ENCODE data around the gene INHBB. TPM values are rescaled to one million over a fixed set of nuclear protein-coding genes. Genes with fewer than 3 reads are reported as not detected.
"Not testable (repeated sequence)": the region's sequence is repeated elsewhere in the genome, so short reads cannot be mapped to it uniquely, and the experiment has no call there.

The INHBB gene
- 1.8 and 3.9 TPM in 2 replicates for total RNA-seq (2014; rRNA removed; shearing (Covaris generic); ENCODE audit: low replicate concordance)

DNA sequence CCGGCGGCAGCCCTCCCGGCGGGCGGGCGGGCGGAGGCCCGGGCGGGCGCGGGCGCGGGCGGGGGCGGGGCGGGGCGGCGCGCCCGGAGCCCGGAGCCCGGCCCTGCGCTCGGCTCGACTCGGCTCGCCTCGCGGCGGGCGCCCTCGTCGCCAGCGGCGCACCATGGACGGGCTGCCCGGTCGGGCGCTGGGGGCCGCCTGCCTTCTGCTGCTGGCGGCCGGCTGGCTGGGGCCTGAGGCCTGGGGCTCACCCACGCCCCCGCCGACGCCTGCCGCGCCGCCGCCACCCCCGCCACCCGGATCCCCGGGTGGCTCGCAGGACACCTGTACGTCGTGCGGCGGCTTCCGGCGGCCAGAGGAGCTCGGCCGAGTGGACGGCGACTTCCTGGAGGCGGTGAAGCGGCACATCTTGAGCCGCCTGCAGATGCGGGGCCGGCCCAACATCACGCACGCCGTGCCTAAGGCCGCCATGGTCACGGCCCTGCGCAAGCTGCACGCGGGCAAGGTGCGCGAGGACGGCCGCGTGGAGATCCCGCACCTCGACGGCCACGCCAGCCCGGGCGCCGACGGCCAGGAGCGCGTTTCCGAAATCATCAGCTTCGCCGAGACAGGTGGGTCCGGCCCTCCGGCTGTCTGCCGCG is at the start of gene INHBB:
TSS of gene INHBB (plus strand) at position 111 of the 641 bp plus-strand sequence. CDS start at position 164, 53 bp downstream.
- peaks cover 6% of the 10 kb centered on the region; the same call in 1 of the 2 replicates for H3K27me3 ChIP-seq
- DNase-seq: peak; percentile 36

DNA sequence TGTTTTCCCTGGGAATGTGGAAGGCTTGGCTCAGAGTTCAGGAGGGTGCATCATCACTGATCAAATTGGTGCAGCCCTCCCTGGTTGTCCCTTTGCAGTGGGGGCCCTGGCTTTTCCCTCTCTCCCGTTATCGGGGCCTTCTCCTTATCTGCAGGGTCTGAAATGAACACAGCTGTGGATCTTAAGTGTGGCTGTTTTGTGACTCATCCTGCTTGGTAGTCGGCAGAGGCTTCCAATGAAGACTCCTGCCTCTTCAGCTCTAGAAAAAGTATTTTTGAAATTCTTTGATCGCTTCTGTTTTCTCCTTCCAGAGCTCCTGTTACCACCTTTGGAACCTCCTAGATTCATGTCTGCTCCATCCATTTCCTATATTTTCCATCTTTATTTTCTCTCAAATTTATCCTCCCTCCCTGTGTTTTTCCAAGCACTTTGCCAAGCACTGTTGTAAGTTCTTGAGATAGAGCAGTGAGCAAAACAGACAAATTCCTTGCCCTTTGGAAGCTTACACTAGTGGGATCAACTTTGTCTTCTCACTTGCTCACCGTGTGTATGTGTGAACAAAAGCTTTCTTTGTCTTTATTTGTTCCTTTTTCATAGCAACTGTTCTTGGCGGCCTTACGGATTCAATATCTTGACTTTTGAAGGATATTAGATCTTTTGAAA is 47.6 kb upstream of the INHBB start:
- no peak overlapping the region for H3K4me3 ChIP-seq
- H3K27me3 ChIP-seq: no peaks in the 10 kb centered on the region
- DNase-seq: no peak
- H3K9me3 ChIP-seq: no peaks in the 10 kb centered on the region
- H3K36me3 ChIP-seq: peaks cover 29% of the 10 kb centered on the region

More for the DNA sequence above, at the start of gene INHBB:
- Histone ChIP-seq H3K36me3 (no peaks in the 10 kb centered on the region), H3K9me3 (no peaks in the 10 kb centered on the region), H3K4me3 (peak within 1 kb of the TSS; percentile 38)

DNA sequence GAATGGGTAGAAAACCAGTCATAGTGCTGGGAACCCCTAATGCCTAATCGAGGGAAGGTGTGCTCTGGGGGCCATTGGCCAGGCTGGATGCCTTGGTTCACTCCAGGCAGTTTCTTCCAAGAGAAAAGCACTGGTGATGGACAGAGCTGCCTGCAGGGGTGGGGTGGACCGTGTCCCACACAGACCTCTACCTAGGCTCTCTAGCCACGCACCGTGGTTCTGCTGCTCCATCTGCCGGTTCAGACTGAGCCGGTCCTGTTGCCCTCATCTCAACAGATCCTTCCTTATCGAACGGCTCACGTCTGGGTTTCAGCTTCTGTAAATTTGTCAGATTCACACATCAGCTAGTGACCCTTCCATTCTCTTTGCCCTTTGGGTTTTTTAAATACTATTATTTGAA is 46.9 kb upstream of the INHBB start:
- H3K36me3 ChIP-seq: peaks cover 22% of the 10 kb centered on the region
- no peak overlapping the region for H3K4me3 ChIP-seq
- DNase-seq: no peak
- H3K27me3 ChIP-seq: no peaks in the 10 kb centered on the region
- H3K9me3 ChIP-seq: no peaks in the 10 kb centered on the region

DNA sequence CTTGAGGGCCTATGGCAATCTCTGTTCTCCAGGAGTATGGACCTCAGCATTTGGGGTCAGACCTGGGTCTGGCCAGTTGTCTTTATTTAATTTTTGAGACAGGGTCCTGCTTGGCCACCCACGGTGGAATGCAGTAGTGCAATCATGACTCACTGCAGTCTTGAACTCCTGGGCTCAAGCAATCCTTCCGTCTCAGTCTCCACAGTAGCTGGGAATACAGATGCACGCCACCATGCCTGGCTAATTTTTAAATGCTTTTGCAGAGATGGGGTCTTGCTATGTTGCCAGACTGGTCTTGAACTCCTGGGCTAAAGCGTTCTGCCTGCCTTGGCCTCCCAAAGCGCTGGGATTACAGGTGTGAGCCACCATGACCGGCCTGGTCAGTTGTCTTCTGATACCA is 46.4 kb upstream of the INHBB start:
- DNase-seq: no peak
- peaks cover 16% of the 10 kb centered on the region for H3K36me3 ChIP-seq
- H3K9me3 ChIP-seq: no peaks in the 10 kb centered on the region
- no peak overlapping the region for H3K4me3 ChIP-seq
- no peaks in the 10 kb centered on the region for H3K27me3 ChIP-seq

DNA sequence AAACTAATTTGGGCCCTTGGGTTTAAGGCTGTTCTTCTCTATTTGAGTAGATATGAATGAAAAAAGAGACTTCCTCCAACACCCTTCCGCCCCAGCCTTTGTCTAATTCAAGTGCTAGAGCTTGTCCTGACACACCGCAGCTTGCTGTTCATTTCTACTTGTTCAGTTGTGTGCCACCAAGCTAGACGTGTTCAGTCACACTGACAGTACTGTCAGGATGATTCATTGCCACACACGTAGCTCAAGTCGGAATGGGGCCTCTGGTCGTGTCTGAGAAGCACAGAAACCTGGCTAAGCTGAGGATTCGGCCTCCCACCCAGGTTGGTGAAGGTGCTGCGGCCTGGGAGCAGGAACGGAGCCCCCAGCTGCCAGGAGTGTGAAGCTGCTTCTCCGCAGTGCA is 45.6 kb upstream of the INHBB start:
- H3K27me3 ChIP-seq: no peaks in the 10 kb centered on the region
- no peak overlapping the region for H3K4me3 ChIP-seq
- H3K36me3 ChIP-seq: peaks cover 12% of the 10 kb centered on the region
- DNase-seq: no peak
- H3K9me3 ChIP-seq: no peaks in the 10 kb centered on the region

DNA sequence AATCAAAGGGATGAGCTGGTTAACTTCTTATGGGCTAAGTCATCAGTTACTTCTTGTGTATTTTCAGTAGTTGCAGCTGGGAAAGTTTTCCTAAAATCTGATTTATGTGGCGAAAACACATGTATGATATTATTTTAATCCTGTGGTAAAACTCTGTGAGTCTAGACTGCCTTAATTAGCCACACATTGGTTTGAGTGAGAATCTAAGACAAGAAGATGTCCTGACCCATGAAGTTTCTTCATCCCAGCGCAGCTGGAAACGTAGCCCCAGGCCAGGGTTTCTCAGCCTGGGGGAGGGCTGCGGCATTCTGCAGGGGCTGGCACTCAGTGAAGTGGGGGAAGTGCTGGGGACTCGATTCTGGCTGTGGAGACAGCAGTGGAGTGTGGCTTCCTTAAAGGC is 44.7 kb upstream of the INHBB start:
- DNase-seq: no peak
- Histone ChIP-seq H3K27me3 (no peaks in the 10 kb centered on the region), H3K36me3 (peaks cover 10% of the 10 kb centered on the region), H3K4me3 (no peak overlapping the region), H3K9me3 (no peaks in the 10 kb centered on the region)

DNA sequence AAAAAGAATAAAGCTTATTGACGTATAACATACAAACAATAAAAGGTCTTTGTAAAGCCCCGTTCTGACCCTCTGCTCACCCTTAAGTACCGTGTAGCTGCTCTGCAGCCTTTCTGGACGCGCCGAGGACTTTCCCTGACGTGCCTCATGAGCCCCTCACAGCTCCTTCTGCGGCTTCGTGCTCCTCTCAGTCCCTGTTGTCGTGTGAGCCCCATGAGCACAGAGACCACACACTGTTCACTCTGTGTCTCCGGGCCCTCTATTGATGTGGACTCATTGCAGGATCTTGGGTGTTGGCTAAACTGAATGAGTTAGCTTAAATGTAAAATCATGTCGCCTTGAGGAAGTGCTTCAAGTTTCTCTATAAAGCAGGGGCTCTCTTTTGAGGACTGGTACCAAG is 43.6 kb upstream of the INHBB start:
- Histone ChIP-seq H3K36me3 (peaks cover 10% of the 10 kb centered on the region), H3K4me3 (no peak overlapping the region), H3K9me3 (no peaks in the 10 kb centered on the region), H3K27me3 (no peaks in the 10 kb centered on the region)
- no peak for DNase-seq

DNA sequence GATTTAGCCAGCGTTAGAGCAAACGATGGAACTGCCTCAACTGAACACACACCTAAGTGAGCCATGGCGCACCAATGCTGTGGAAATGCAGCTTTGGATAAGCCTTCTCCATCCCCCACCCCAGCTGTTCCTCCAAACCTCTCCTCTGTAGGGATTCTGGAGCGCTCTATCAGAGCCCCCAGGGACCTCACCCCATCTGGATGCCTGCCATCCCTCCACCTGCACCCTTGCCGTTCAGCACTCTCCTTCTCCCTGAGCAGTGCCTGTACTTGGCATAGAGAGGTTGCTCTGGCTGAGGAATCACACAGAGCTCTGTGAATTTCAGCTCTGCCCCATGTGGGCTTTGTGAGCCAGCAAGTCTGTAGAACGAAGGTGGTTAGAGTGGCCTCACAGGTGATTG is 42.8 kb upstream of the INHBB start:
- H3K9me3 ChIP-seq: no peaks in the 10 kb centered on the region
- DNase-seq: no peak
- H3K4me3 ChIP-seq: no peak overlapping the region
- H3K36me3 ChIP-seq: peaks cover 10% of the 10 kb centered on the region
- H3K27me3 ChIP-seq: no peaks in the 10 kb centered on the region

DNA sequence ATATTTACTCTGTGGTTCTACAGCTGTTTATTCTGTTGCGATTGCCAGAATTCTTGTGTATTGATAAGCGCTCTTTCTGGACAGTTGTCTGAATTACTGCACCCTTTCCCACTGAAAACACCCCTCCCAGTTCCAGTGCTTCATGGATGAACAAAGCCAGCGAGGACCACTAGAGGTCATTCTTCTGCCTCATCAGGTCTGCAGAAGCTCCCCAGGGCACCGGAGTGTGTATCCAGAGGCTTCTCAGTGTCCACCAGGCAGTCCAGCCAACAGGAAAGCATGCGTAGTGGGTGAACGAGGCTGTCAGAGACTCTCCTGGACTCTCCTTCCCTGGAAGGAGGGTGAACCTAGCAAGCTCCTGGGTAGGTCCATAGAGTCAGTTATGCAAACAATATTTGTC is 40.6 kb upstream of the INHBB start:
- no peak for DNase-seq
- Histone ChIP-seq H3K4me3 (no peak overlapping the region), H3K36me3 (peaks cover 7% of the 10 kb centered on the region; the same call in 1 of the 2 replicates), H3K27me3 (no peaks in the 10 kb centered on the region), H3K9me3 (no peaks in the 10 kb centered on the region)

DNA sequence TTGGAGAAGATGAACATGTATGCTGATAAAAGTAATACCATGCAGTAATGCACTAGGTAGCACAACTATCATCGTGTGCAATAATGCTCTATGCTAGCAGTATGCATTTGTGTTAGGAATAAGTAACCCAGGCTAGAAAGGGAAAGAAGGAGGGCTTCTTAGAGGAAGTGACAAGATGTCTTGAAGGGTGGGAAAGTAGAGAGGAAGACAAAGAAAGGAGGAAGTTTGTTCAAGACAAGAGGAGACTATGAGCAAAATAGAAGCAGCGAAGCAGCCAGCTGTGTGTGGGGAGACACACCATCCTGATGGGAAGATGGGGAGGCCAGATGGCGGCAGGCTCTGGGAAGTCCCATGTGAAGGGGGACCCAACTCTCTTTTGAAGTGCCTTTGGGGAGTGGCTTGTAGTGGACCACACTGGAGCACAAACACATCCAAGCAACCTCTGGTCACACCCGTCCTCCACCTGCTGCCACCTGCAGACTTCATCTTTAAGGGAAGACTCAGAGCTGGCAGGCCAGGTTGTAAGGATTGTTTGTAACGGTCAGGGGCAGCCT is 39.9 kb upstream of the INHBB start:
- no peak for DNase-seq

DNA sequence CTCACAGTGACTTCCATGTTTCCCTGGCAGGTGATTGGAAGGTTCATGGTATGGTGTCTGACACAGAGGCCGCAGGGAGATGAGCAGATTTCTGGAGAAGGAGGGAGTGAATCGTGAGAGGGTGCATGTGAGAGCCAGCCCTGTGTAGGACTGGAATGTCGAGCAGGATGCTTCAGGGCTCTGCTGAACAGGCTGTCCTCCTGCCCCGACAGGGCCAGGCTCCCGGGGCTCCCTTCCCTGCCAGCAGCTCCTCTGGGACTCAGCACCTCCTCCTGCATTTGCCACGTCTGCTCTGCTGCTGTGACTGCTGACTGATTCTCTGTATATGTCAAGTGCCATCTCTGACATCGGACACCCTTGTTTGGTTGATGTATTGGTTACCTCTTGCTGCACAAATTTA is 38.5 kb upstream of the INHBB start:
- no peaks in the 10 kb centered on the region for H3K36me3 ChIP-seq
- H3K4me3 ChIP-seq: no peak overlapping the region
- DNase-seq: no peak
- no peaks in the 10 kb centered on the region for H3K27me3 ChIP-seq
- no peaks in the 10 kb centered on the region for H3K9me3 ChIP-seq

More for the DNA sequence above, 39.9 kb upstream of the INHBB start:
- Histone ChIP-seq H3K36me3 (peaks cover 4% of the 10 kb centered on the region; the same call in 1 of the 2 replicates), H3K9me3 (no peaks in the 10 kb centered on the region), H3K27me3 (no peaks in the 10 kb centered on the region), H3K4me3 (no peak overlapping the region)

DNA sequence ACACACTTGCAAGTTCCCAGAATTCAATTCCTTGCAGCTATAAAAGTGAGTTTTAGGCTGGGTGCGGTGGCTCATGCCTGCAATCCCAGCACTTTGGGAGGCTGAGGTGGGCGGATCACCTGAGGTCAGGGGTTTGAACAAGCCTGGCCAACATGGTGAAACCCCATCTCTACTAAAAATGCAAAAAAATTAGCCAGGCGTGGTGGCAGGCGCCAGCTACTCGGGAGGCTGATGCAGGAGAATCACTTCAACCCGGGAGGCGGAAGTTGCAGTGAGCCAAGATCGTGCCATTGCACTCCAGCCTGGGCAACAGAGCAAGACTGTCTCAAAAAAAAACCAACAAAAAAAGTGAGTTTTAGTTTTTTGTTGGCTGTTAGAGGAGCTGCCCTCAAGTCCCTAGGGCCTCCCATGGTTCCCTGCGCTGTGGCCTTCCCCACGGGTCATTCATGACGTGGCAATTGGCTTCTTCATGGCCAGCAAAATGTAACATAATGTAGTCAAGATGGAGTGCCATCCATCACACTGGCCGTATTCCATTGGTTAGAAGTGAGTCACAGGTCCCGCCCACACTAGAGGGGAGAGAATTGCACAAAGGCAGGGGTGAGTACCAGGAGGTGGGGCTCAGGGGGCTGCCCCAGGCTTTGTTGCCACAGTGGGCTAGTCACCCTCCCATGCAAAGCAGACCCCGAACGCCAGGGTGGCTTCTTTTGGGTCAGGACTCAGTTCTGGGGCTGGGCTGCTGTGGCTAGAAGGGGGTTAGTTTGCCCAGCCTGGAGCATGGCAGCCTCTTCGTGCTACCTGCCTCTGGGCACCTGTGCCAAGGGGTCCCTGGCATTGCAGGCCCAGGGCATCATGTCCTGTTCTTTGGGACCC is 37.7 kb upstream of the INHBB start:
- H3K4me3 ChIP-seq: no peak overlapping the region
- DNase-seq: no peak

DNA sequence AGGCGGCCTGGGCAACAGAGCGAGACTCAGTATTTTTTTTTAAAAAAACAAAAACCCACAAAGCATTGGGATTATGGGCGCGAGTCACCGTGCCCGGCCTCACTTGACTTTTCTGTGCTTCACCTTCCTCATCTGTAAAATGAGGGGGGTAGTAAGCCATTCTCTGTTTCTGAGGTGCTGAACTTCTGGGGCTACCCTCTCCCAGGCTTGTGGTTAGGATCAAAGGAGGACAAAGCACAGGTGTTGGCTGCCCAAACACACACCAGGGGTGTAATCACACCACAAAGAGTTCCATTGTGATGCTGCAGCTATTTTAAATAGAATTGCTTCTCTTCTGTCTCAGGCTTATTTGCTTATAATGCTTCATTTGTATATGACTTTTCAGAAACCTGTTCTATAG is 35.8 kb upstream of the INHBB start:
- no peak for DNase-seq
- H3K36me3 ChIP-seq: no peaks in the 10 kb centered on the region

More for the DNA sequence above, 37.7 kb upstream of the INHBB start:
- Histone ChIP-seq H3K27me3 (no peaks in the 10 kb centered on the region), H3K36me3 (no peaks in the 10 kb centered on the region), H3K9me3 (no peaks in the 10 kb centered on the region)

DNA sequence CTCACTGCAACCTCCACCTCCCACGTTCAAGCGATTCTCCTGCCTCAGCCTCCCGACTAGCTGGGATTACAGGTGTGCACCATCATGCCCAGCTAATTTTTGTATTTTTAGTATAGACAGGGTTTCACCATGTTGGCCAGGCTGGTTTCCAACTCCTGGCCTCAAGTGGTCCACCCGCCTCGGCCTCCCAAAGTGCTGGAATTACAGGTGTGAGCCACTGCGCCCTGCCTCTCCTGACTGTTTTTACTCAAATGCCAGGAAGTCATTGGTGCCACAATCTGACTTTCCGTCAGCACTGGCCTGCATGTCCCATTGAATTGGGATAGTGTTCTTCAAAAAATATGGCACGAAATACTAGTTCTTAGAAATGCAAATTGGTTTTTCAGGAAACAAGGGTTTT is 35.1 kb upstream of the INHBB start:
- H3K4me3 ChIP-seq, H3K9me3 ChIP-seq, H3K36me3 ChIP-seq, H3K27me3 ChIP-seq, DNase-seq: not testable (repeated sequence)

More for the DNA sequence above, 35.8 kb upstream of the INHBB start:
- no peak overlapping the region for H3K4me3 ChIP-seq
- H3K27me3 ChIP-seq: no peaks in the 10 kb centered on the region
- no peaks in the 10 kb centered on the region for H3K9me3 ChIP-seq

DNA sequence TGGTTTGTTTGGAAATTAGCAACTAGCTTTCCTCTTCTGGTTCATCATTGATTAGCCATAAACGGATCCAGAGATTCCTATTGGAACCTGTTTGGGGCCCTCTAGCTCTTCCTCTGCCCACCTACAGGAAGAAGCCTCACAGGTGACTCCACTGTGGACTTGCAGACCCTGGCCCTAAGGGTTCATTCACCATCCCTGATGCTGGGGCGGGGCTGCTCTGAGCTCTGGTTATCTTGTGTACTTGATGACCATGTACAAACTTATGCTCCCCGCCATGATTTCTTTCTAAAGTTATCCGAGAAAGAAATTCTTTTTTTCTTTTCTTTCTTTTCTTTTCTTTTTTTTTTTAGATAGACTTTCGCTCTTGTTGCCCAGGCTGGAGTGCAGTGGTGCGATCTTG is 33.9 kb upstream of the INHBB start:
- H3K9me3 ChIP-seq: no peaks in the 10 kb centered on the region
- no peaks in the 10 kb centered on the region for H3K36me3 ChIP-seq
- no peak for DNase-seq
- H3K27me3 ChIP-seq: no peaks in the 10 kb centered on the region
- H3K4me3 ChIP-seq: no peak overlapping the region

DNA sequence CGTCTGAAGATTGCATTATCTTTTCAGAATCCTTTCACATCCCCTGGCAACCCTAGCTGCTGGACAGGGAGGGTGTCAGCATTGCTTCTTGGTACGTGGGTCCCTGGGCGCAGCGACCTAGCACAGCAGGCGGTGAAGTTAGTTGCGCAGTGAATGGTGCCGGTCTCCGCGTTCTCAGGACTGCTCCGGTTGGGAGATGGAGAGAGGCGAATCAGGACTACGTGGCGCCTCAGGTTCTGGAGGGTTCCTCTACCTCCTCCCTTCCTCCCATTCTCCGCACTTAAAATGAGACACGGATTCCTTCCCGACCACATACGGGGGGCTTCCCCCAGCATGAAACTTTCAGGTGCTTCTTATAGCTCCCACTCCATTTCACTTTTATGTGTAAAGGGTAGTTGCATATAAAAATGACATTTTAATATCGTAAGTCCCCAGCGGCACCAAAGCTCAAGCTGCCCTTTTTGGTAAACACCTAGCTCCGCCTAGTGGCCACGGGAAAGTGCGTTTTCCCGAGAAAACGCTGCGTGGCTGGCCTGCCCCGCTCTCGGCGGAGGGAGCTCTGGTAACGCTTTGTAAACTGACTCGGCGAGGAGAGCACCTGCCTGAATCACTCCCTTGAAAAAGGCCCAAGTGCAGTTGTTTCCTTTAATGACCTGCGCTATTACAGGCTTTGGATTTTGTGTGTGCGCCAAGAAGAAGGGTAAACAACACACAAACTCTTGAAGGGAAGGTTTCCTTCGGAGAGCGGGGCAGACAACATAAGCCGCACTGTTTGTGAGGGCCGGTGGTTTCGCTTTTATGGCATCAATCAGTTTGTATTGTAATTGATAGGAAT is 32.9 kb upstream of the INHBB start:
- no peaks in the 10 kb centered on the region for H3K9me3 ChIP-seq
- no peaks in the 10 kb centered on the region for H3K27me3 ChIP-seq
- peak; percentile 68 for DNase-seq
- H3K4me3 ChIP-seq: peak overlapping the region; percentile 46
- H3K36me3 ChIP-seq: no peaks in the 10 kb centered on the region
